Fibroblast of lung (primary cell): ENCODE measurements around the gene KIF26B.

ENCODE experiments used
- EZH2 ChIP-seq: IDR thresholded peaks from 2 replicates; pipeline ENCODE4 v1.5.1; 2012; ENCODE audit warnings: low read length, control low read depth, mild to moderate bottlenecking; ENCODE audit errors: missing control alignments
- TF ChIP-seq, protein P1 (sequence below), 2 donors: IDR thresholded peaks in 1 of 2; conservative IDR thresholded peaks in 1 of 2; 1 replicate in 1 of 2; 2 replicates in 1 of 2; pipeline ENCODE4 v1.5.1; 2011 to 2012; ENCODE audit warnings: low read length in 2 of 2, control low read depth in 1 of 2, inconsistent platforms in 1 of 2, low read depth in 1 of 2, mild to moderate bottlenecking in 1 of 2

DNA sequence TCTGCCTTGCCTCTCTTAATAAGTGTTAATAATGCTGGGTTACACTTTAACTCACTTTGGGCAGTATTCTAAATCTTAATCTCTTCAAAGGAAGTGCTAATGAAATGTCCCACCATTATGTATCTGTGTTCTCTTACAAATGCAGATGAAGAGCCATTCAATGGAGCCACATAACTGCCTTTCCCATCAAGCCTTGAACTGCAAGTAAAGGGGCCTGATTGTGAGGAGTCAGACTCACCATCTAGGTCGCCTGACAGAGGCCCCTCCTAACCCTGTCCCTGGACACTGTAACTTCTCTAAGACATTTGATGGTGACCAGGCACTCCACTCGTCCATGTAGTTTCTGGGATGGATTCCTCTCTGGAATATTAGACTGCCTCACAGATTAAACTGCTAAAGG is 329.4 kb downstream of the KIF26B start:
- TF ChIP-seq EZH2: no peak
- TF ChIP-seq, protein P1, sequence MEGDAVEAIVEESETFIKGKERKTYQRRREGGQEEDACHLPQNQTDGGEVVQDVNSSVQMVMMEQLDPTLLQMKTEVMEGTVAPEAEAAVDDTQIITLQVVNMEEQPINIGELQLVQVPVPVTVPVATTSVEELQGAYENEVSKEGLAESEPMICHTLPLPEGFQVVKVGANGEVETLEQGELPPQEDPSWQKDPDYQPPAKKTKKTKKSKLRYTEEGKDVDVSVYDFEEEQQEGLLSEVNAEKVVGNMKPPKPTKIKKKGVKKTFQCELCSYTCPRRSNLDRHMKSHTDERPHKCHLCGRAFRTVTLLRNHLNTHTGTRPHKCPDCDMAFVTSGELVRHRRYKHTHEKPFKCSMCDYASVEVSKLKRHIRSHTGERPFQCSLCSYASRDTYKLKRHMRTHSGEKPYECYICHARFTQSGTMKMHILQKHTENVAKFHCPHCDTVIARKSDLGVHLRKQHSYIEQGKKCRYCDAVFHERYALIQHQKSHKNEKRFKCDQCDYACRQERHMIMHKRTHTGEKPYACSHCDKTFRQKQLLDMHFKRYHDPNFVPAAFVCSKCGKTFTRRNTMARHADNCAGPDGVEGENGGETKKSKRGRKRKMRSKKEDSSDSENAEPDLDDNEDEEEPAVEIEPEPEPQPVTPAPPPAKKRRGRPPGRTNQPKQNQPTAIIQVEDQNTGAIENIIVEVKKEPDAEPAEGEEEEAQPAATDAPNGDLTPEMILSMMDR (conservative IDR thresholded peaks at IDR 0.05 in 1 of 2, IDR thresholded peaks at IDR 0.05 in 1 of 2; ENCODE audit: low read depth in 1 of 2, low read length in 2 of 2): no peak
